Measurements from ENCODE around the gene ROR1.

The ROR1 gene

DNA sequence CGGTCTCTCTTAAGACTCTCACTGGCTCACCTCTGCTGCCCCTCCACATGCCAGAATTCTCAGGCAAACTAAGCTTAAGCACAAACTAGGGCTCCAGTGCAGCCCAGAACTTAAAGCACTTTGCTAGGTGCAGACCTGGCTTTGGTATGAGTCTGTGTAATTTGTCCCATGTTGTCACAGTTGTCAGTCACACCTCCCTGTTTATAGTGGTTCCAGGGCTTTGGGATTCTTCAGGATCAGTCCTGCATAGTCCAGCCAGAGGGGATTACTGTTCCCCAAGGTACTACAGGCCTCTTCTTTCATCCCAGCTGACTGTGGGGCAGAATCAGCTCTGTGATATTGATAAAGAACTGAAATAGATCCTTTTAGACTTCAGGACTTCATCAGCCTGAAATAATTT lies 324.6 kb downstream of the ROR1 start:
- TF ChIP-seq, protein P1, sequence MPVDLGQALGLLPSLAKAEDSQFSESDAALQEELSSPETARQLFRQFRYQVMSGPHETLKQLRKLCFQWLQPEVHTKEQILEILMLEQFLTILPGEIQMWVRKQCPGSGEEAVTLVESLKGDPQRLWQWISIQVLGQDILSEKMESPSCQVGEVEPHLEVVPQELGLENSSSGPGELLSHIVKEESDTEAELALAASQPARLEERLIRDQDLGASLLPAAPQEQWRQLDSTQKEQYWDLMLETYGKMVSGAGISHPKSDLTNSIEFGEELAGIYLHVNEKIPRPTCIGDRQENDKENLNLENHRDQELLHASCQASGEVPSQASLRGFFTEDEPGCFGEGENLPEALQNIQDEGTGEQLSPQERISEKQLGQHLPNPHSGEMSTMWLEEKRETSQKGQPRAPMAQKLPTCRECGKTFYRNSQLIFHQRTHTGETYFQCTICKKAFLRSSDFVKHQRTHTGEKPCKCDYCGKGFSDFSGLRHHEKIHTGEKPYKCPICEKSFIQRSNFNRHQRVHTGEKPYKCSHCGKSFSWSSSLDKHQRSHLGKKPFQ (tag by site-specific recombination; IDR thresholded peaks at IDR 0.05) = no peak
- TF ChIP-seq MZF1 (tag by site-specific recombination; IDR thresholded peaks at IDR 0.05; ENCODE audit: borderline replicate concordance) = peak; percentile 89; the same call in 1 of the 2 replicates
- CTCF ChIA-PET = no interaction called here
- H3K36me3 ChIP-seq (ENCODE audit: control insufficient read depth in 2 of 2, insufficient read depth in 1 of 2, low read length in 2 of 2) = no peaks in the 10 kb centered on the region

DNA sequence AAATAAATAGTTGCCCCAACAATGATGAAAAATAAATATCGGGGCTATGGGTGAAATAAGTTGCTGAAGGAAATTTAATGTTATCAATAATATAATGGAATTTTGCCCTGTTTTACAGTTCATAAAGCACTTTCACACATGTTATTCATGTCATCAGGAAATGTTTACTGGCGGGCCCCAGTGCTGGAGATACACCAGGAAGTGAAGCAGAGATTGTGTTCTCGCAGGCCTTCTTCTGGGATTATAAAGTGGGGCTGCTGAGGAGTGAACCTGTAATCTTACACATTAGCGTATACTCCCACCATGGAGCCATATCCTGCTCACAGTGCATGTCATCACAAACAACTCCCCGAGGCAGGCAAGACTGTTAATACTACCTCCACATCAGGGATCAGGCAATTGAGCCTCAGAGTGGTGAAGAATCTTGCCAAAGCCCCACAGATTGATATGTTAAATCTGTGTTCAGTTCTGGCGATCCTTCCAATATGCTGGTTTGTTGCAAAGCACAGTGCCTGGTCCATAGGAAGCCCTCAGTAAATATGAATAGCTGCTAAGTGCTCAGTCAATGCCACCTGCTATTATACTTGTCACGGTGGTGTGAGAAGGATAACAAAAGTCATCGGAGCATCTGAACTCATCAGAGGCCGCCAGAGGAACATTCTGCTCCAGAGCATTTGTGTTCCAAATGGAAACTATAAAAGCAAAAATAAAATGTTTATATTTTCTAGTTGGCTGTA lies 325.2 kb downstream of the ROR1 start:
- no peaks in the 10 kb centered on the region for H3K36me3 ChIP-seq (ENCODE audit: control insufficient read depth in 2 of 2, insufficient read depth in 1 of 2, low read length in 2 of 2)
- ChIA-PET CTCF (no interaction called here), POLR2A (no interaction called here)
- TF ChIP-seq ZNF837 (tag by site-specific recombination; IDR thresholded peaks at IDR 0.05) (no peak), TCF7L2 (IDR thresholded peaks at IDR 0.05; ENCODE audit: borderline replicate concordance, low read depth, low read length) (no peak), ZNF157 (tag by site-specific recombination; IDR thresholded peaks at IDR 0.05) (no peak), SCRT2 (tag by site-specific recombination; IDR thresholded peaks at IDR 0.05) (no peak), ZNF2 (tag by site-specific recombination; IDR thresholded peaks at IDR 0.05) (no peak), ZBTB17 (tag by site-specific recombination; IDR thresholded peaks at IDR 0.05) (no peak), ZNF214 (tag by site-specific recombination; IDR thresholded peaks at IDR 0.05; ENCODE audit: borderline replicate concordance) (no peak), ZNF544 (tag by site-specific recombination; IDR thresholded peaks at IDR 0.05) (no peak), GLI4 (tag by site-specific recombination; IDR thresholded peaks at IDR 0.05) (no peak), ZNF24 (tag by site-specific recombination; IDR thresholded peaks at IDR 0.05) (no peak)
- TF ChIP-seq, protein P2, sequence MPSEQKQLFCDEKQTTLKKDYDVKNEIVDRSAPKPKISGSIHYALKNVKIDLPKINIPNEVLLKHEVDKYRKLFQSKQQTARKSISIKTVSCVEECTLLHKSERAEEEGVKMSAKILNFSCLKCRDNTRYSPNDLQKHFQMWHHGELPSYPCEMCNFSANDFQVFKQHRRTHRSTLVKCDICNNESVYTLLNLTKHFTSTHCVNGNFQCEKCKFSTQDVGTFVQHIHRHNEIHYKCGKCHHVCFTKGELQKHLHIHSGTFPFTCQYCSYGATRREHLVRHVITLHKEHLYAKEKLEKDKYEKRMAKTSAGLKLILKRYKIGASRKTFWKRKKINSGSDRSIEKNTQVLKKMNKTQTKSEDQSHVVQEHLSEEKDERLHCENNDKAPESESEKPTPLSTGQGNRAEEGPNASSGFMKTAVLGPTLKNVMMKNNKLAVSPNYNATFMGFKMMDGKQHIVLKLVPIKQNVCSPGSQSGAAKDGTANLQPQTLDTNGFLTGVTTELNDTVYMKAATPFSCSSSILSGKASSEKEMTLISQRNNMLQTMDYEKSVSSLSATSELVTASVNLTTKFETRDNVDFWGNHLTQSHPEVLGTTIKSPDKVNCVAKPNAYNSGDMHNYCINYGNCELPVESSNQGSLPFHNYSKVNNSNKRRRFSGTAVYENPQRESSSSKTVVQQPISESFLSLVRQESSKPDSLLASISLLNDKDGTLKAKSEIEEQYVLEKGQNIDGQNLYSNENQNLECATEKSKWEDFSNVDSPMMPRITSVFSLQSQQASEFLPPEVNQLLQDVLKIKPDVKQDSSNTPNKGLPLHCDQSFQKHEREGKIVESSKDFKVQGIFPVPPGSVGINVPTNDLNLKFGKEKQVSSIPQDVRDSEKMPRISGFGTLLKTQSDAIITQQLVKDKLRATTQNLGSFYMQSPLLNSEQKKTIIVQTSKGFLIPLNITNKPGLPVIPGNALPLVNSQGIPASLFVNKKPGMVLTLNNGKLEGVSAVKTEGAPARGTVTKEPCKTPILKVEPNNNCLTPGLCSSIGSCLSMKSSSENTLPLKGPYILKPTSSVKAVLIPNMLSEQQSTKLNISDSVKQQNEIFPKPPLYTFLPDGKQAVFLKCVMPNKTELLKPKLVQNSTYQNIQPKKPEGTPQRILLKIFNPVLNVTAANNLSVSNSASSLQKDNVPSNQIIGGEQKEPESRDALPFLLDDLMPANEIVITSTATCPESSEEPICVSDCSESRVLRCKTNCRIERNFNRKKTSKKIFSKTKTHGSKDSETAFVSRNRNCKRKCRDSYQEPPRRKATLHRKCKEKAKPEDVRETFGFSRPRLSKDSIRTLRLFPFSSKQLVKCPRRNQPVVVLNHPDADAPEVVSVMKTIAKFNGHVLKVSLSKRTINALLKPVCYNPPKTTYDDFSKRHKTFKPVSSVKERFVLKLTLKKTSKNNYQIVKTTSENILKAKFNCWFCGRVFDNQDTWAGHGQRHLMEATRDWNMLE (tag by site-specific recombination; conservative IDR thresholded peaks at IDR 0.05; ENCODE audit: low read depth) = no peak
- TF ChIP-seq, protein P3, sequence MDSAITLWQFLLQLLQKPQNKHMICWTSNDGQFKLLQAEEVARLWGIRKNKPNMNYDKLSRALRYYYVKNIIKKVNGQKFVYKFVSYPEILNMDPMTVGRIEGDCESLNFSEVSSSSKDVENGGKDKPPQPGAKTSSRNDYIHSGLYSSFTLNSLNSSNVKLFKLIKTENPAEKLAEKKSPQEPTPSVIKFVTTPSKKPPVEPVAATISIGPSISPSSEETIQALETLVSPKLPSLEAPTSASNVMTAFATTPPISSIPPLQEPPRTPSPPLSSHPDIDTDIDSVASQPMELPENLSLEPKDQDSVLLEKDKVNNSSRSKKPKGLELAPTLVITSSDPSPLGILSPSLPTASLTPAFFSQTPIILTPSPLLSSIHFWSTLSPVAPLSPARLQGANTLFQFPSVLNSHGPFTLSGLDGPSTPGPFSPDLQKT (IDR thresholded peaks at IDR 0.05; ENCODE audit: borderline replicate concordance, low read depth, low read length) = no peak
- TF ChIP-seq, protein P4, sequence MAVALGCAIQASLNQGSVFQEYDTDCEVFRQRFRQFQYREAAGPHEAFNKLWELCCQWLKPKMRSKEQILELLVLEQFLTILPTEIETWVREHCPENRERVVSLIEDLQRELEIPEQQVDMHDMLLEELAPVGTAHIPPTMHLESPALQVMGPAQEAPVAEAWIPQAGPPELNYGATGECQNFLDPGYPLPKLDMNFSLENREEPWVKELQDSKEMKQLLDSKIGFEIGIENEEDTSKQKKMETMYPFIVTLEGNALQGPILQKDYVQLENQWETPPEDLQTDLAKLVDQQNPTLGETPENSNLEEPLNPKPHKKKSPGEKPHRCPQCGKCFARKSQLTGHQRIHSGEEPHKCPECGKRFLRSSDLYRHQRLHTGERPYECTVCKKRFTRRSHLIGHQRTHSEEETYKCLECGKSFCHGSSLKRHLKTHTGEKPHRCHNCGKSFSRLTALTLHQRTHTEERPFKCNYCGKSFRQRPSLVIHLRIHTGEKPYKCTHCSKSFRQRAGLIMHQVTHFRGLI (tag by site-specific recombination; IDR thresholded peaks at IDR 0.05) = no peak
- TF ChIP-seq, protein P5, sequence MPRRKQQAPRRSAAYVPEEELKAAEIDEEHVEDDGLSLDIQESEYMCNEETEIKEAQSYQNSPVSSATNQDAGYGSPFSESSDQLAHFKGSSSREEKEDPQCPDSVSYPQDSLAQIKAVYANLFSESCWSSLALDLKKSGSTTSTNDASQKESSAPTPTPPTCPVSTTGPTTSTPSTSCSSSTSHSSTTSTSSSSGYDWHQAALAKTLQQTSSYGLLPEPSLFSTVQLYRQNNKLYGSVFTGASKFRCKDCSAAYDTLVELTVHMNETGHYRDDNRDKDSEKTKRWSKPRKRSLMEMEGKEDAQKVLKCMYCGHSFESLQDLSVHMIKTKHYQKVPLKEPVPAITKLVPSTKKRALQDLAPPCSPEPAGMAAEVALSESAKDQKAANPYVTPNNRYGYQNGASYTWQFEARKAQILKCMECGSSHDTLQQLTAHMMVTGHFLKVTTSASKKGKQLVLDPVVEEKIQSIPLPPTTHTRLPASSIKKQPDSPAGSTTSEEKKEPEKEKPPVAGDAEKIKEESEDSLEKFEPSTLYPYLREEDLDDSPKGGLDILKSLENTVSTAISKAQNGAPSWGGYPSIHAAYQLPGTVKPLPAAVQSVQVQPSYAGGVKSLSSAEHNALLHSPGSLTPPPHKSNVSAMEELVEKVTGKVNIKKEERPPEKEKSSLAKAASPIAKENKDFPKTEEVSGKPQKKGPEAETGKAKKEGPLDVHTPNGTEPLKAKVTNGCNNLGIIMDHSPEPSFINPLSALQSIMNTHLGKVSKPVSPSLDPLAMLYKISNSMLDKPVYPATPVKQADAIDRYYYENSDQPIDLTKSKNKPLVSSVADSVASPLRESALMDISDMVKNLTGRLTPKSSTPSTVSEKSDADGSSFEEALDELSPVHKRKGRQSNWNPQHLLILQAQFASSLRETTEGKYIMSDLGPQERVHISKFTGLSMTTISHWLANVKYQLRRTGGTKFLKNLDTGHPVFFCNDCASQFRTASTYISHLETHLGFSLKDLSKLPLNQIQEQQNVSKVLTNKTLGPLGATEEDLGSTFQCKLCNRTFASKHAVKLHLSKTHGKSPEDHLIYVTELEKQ (tag by site-specific recombination; IDR thresholded peaks at IDR 0.05; ENCODE audit: borderline replicate concordance) = no peak
- TF ChIP-seq, protein P6, sequence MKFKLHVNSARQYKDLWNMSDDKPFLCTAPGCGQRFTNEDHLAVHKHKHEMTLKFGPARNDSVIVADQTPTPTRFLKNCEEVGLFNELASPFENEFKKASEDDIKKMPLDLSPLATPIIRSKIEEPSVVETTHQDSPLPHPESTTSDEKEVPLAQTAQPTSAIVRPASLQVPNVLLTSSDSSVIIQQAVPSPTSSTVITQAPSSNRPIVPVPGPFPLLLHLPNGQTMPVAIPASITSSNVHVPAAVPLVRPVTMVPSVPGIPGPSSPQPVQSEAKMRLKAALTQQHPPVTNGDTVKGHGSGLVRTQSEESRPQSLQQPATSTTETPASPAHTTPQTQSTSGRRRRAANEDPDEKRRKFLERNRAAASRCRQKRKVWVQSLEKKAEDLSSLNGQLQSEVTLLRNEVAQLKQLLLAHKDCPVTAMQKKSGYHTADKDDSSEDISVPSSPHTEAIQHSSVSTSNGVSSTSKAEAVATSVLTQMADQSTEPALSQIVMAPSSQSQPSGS (tag by site-specific recombination; IDR thresholded peaks at IDR 0.05; ENCODE audit: low read depth) = no peak
- H3K9me3 ChIP-seq (ENCODE audit: control insufficient read depth, insufficient read depth, low read depth, low read length) = no peaks in the 10 kb centered on the region
- H3K27ac ChIP-seq (ENCODE audit: extremely low read depth, low read depth, low read length) = no peak overlapping the region
- 0 out of 2 replicates have a peak, but pooled peaks cover 2% of the 10 kb centered on the region for H3K4me1 ChIP-seq (ENCODE audit: control insufficient read depth, insufficient read depth, low read length)
- H3K4me3 ChIP-seq (ENCODE audit: low read depth, low read length) = no peak overlapping the region

More for the DNA sequence above, 324.6 kb downstream of the ROR1 start:
- POLR2A ChIA-PET = no interaction called here
- Histone ChIP-seq H3K4me3 (ENCODE audit: low read depth, low read length) (no peak overlapping the region), H3K4me1 (ENCODE audit: control insufficient read depth, insufficient read depth, low read length) (0 out of 2 replicates have a peak, but pooled peaks cover 2% of the 10 kb centered on the region), H3K27ac (ENCODE audit: extremely low read depth, low read depth, low read length) (no peak overlapping the region), H3K9me3 (ENCODE audit: control insufficient read depth, insufficient read depth, low read depth, low read length) (no peaks in the 10 kb centered on the region)

Measured in HEK293 (cell line).